GM12864 (cell line): ENCODE measurements around the gene ENTPD7.
A peak's percentile ranks its signal among the peaks of the same experiment; 100 is the strongest.

Experiments
- DNase-seq: peaks from one replicate; pipeline ENCODE4 v3.0.0-alpha.2; 2011; ENCODE audit warnings: low read depth
- H3K4me3 ChIP-seq: 2 replicates; pipeline ENCODE4 v1.5.1; 2011; ENCODE audit warnings: mild to moderate bottlenecking, low read depth, low read length, control low read depth
- CTCF ChIP-seq: IDR thresholded peaks from 2 replicates; pipeline ENCODE4 v1.5.1; 2011; ENCODE audit warnings: low read depth, mild to moderate bottlenecking, moderate library complexity, low read length, control low read depth, inconsistent platforms; ENCODE audit errors: missing control alignments

ENTPD7 gene

GRCh38 chr10:99685597-99685967 lies 26.3 kb downstream of the ENTPD7 start:
- H3K4me3 ChIP-seq: no peak overlapping the region
- DNase-seq: peak; percentile 30
- no peak for TF ChIP-seq CTCF

GRCh38 chr10:99689461-99689860 lies 30.2 kb downstream of the ENTPD7 start:
- no peak overlapping the region for H3K4me3 ChIP-seq
- no peak for DNase-seq
- TF ChIP-seq CTCF: no peak

GRCh38 chr10:99693933-99694583 lies 34.7 kb downstream of the ENTPD7 start:
- no peak for TF ChIP-seq CTCF

GRCh38 chr10:99695761-99696160 lies 36.5 kb downstream of the ENTPD7 start:
- no peak for DNase-seq
- H3K4me3 ChIP-seq: no peak overlapping the region
- TF ChIP-seq CTCF: no peak

More at GRCh38 chr10:99693933-99694583, 34.7 kb downstream of the ENTPD7 start:
- no peak for DNase-seq
- no peak overlapping the region for H3K4me3 ChIP-seq

GRCh38 chr10:99698504-99699080 lies 39.3 kb downstream of the ENTPD7 start:
- no peak overlapping the region for H3K4me3 ChIP-seq
- no peak for DNase-seq
- peak; percentile 27 for TF ChIP-seq CTCF

GRCh38 chr10:99700649-99701048 lies 41.3 kb downstream of the ENTPD7 start:
- H3K4me3 ChIP-seq: no peak overlapping the region
- no peak for DNase-seq
- TF ChIP-seq CTCF: no peak
